Stimulated activated CD8-positive, alpha-beta memory T cell treated with anti-CD3 and anti-CD28 coated beads, Interleukin-12 subunit alpha, Interleukin-12 subunit beta, amount 100 ng/mL, for 1 hour (primary cell): ENCODE results near the gene UPK3B.
"Not testable (repeated sequence)": the region's sequence is repeated elsewhere in the genome, so short reads cannot be mapped to it uniquely, and the experiment has no call there.

ENCODE experiments used
- DNase-seq: peaks from one replicate; pipeline ENCODE4 v3.0.0-alpha.2; 2020; ENCODE audit warnings: low read depth

The UPK3B gene

DNA sequence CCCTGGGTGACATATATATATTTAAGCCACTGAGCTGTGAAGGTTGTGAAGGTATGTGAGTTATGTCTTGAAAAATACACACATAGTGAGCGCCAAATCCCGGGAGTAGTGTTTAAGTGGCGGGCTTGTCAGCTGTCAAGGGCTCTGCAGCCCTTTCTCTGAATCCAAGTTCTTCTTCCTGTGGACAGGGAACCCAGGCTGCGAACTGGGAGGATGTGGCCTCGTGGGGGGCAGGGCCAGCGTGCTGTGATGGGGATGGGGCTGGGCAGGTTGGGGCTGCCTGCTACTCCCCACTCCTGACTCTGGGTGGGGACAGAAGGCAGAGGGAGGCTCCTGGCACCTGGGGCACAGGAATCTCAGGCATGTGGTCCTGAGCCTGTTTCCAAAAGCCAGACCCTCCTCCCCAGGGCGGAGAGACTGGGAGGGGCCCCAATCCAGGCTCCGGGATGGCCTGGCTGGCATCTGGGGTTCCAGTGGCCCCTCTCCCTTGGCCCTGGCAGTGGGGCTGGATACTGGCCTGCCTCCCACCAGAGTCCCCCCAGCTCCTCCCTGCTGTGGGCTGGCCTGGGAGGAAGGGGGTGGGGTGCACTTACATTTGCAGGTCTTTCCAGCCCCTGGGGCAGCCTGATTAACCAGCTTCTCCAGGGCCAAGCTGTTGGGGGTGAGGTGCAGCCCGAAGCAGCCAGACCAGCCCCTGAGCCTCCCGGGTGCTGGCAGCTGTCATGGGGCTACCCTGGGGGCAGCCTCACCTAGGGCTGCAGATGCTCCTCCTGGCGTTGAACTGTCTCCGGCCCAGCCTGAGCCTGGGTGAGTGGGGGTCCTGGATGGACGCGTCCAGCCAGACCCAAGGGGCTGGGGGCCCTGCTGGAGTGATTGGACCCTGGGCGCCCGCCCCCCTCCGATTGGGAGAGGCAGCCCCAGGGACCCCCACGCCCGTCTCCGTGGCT is at the start of gene UPK3B:
TSS of gene UPK3B (plus strand) at position 622 of the 947 bp plus-strand sequence. CDS start at position 723, 101 bp downstream.
- DNase-seq: no peak

DNA sequence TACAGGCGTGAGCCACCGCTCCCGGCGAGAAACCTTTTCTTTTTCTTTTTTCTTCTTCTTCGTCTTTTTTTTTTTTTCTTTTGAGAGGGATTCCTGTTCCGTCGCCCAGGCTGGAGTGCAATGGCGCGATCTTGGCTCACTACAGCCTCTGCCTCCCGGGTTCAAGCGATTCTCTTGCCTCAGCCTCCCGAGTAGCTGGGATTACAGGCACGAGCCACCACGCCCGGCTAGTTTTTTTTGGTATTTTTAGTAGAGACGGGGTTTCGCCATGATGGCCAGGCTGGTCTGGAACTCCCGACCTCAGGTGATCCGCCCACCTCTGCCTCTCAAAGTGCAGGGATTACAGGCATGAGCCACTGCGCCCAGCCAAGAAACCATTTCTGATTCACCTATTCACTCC is 49.6 kb upstream of the UPK3B start:
- DNase-seq: not testable (repeated sequence)

DNA sequence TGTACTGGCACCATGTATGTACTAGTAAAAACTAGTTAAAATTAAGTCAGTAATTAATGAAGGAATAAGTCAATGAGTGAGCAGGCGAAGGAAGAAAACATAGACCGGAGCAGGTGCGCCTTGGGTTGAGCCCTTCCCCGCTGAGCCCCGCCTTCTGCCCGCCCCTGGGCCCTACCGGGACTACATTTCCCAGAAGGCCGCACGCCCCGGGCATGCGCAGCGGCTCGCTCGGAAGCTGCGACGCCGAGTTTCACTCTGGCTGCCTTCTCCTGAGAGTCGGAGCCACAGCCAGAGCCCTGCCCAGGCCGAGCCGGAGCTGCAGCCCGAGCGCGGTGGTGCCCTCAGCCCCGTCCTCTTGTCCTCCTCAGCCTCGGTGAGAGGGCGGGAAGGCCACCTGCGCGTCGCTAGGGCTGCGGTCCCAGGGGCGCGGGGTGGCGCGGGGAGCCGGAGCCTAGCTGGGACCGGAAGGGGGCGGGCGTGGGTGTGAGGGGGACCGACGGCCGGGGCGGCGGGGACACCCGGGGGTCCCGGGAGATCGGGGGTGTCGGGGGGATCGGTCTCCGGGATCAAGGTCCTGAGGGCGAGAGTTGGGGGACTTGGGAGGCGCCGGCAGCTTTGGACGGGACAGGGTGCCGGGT is 48.8 kb upstream of the UPK3B start, which contains the start of gene DTX2:
TSS of gene DTX2 (plus strand) at position 246 of the 638 bp plus-strand sequence. CDS start 18,801 bp downstream, outside the sequence.
- DNase-seq: not testable (repeated sequence)

DNA sequence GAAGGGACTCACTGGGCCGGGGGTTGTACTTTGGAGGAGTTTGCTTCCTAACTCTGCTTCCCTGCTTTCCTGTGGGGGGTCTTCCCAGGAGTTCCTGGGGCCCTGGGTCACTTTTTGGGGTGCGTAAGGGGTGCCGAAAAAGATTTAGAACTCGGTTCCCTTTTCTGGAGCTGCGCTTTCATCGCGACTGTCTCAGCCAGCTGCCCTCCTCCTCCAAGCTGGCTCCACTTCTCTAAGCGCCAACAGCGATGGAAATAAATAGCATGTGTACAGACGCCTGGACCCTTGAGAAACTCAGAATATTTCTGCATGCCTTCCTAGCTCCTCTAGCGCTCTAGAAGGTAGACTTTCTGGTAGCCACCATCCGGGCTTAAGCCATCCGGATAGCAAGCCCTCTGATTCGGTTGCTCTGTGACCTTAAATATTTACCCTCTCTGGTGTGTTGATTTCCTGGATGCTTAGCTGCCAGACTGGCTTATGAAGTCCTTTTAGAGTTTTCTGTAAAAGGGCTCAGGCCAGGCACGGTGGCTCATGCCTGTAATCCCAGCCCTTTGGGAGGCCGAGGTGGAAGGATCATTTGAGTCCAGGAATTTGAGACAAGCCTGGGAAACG is 48.0 kb upstream of the UPK3B start:
- not testable (repeated sequence) for DNase-seq

DNA sequence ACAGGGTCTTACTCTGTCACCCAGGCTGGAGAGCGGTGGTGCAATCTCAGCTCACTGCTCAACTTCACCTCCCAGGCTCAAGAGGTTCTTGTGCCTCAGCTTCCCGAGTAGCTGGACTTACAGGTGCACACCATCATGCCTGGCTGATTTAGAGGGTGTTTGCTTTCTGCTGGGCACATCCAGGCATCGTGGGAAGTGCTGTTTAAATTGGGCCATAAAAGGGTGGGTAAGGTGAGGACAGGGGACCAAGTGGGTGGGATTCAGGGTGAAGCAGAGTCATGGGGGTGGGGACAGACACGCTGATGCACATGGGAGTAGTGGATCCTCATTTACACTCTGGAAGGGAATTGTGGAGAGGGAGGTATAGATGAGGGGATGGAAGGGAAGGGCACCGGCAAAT is 45.4 kb upstream of the UPK3B start:
- not testable (repeated sequence) for DNase-seq

DNA sequence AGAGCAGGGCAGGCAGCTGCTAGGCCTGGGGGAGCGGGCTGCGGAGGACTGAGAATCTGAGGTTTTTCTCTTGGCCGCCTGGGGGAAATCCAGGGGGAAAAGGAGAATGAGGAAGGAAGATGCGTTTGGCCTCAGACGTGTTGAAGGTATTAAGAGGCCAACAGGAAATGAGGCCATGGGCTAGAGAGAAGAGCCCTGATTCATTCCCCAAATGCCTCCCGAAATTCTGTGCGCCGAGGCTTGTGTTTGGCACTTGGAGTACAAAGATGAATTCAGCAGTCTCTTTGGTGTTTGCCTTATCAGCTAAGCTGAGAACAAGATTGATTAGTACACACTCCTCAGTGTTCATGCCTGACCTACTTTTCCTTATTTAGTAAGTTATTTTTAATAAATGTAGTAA is 44.4 kb upstream of the UPK3B start:
- not testable (repeated sequence) for DNase-seq

DNA sequence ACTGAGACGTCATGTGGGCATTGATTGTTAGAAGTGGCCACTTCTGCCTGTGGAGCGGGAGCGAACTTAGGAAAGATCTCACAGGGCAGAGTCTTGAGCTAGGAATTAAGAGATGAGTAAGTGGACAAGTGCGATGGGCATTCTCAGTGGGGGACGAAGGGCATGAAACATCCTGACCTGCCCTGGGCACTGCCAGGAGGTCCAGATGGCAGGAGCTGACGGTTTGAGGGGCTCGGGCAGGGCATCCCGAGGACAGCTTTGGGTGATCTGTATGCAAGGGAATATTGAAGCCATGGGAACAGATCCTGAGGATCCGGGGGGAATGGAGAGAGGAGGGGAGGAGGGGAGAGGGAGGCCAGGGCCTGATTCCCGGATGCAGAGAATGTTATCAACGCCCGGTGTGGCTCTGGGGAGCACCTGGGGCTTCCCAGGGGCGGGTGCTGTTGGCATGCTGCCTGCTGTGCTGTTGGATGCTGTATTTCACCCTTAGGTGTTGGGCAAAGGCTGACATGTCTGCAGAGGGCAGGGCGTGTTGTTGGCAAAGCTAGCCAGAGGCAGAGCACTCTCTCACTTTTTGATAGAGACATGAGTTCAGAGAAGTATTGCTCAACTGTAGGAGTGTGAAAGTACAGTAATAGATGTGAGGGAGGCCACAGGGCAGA is 42.5 kb upstream of the UPK3B start:
- not testable (repeated sequence) for DNase-seq

DNA sequence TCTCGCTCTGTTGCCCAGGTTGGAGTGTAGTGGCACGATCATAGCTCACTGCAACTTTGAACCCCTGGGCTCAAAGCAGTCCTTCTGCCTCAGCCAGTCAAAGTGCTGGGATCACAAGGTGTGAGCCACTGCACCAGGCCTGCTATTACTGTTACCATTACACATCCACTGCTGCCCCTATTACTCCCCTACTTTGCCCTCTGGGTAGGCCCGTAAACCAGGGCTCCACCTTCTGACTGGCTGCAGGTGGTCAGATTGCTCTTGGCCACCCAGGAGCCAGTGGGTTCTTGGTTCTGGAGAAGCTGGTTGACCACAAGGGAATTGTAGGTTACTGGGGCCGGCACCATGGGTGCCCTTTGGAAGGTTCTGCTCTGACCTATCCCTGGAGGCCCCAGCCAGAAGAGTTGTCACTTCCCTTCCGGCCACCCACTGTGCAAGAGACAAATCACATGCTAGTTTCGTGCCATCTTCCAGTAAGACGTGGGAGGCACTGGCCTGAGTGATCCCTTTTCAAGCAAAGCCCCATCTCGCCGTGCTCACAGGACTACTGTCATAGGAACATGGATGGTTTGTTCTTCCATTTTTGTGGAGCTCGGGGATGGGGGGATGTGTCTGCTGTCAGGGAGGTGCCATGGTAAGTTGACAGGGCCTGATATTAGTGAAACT is 38.7 kb upstream of the UPK3B start:
- DNase-seq: not testable (repeated sequence)

DNA sequence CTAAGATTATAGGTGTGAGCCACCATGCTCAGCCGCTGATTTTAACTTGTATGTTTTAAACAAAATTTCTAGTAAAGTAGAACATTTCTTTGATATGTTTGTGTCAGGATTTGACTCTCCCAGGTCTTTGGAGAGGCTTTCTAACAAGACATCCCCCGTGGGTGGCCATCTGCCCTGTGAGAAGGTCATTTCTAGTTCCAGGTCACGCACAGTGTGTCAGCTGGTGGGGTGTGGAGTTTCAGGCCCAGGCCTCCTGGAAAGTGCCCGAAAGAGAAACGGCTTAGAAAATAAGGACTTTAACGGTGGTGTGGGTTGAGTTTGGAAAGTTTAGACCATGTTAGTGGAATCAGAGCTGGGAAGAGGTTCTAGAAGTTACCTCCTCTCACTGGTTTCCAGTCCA is 37.3 kb upstream of the UPK3B start:
- DNase-seq: not testable (repeated sequence)

DNA sequence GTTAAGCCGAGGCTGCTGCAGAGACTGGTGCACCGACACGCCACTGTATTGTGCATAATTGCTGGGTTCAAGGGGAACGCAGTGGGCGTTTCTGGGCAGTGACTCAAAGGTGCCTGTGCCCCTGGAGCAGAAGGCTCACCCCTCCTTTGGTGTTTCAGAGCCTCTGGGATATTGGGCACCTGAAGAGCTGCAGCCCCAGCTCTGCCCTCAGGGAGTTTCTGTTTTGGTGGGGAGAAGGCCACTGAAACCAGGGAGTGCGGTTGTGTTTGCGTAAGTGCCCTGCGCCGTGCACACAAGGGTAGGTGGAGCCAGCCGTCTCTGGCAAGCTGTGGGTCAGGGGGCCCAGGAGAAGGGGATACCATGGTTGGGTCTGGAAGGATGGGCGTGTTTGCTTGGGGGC is 34.1 kb upstream of the UPK3B start:
- not testable (repeated sequence) for DNase-seq

DNA sequence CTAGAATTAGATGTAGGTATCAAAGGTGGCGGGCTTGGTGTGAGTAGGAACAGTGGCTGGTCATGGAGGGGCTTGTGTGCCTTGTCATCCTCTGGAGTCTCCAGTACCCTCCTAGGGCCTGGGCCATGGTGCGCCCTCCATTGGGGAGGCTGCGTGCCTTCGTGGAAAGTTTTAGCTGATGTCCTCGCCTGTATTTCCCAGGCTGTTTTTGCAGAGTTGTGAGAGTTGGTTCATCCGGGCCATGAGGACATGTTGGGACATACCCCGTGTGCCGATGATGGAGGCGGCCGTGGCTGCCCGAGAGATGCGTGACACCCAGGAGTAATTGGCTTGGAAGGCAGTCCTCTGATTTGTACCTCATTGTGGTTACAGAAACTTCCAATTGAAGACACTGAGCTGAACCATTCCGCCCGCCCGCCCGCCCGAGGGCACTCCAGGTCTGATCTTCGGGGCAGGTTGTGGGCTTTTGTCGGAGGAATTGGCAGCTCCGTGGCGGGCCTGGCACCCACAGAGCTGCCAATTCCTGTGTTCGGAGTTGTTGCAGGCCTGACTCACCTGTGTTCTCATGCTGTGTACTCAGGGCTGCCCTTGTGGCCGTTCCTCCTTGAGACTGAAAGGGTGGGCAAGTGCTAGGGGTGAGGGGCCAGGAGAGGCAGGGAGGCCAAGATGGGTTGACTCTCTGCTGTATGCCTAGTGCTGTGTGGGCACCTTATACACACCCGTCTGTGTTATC is 33.4 kb upstream of the UPK3B start:
- DNase-seq: not testable (repeated sequence)

DNA sequence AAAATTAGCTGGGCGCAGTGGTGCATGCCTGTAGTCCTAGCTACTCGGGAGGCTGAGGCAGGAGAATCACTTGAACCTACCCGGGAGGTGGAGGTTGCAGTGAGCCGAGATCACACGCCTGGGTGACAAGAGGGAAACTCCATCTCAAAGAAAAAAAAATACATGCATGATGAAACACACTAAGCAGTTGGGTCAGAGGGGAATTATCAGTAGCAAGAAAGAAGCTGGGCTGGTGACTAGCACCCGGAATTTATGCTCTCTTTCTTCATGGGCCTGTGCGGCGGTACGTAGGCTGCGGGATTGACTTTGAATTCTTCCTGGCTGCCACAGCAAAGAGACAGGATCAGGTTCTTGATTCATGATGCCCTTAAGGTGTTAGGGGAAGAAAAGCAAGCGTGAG is 30.7 kb upstream of the UPK3B start:
- DNase-seq: not testable (repeated sequence)

DNA sequence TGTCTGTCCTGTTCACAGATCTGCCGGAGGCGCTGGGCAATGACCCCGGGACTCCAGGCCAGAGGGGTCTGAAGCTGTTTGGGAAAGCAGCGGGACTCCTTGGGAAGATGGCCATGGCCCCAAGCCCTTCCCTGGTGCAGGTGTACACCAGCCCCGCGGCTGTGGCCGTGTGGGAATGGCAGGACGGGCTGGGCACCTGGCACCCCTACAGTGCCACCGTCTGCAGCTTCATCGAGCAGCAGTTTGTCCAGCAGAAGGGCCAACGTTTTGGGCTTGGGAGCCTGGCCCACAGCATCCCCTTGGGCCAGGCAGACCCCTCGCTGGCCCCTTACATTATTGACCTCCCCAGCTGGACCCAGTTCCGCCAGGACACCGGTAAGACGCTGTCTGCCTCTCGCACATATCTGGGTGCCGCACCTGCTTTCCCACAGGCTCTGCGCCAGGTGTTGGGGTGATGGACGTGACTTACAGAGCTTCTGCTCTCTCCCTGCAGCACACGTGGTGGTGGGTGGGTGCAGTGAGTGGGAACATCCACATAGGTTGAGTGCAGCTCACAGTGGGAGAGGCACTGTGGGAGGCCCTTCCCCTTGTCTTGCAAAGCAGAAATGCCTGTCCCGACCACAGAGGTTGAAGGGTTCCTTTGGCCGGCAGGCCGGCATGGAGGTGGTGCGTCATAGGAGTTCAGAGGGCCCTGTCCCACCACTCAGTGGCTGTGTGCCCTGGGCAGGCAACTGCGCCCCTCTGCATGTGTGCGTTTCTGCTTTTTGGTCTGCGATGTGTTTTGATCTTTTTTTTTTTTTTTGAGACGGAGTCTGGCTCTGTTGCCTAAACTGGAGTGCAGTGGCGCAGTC is 29.7 kb upstream of the UPK3B start:
- not testable (repeated sequence) for DNase-seq

DNA sequence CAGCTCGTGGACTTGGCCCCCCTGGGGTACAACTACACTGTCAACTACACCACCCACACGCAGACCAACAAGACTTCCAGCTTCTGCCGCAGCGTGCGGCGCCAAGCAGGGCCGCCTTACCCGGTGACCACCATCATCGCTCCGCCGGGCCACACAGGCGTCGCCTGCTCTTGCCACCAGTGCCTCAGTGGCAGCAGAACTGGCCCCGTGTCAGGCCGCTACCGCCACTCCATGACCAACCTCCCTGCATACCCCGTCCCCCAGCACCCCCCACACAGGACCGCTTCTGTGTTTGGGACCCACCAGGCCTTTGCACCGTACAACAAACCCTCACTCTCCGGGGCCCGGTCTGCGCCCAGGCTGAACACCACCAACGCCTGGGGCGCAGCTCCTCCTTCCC is 27.7 kb upstream of the UPK3B start:
- DNase-seq: not testable (repeated sequence)

DNA sequence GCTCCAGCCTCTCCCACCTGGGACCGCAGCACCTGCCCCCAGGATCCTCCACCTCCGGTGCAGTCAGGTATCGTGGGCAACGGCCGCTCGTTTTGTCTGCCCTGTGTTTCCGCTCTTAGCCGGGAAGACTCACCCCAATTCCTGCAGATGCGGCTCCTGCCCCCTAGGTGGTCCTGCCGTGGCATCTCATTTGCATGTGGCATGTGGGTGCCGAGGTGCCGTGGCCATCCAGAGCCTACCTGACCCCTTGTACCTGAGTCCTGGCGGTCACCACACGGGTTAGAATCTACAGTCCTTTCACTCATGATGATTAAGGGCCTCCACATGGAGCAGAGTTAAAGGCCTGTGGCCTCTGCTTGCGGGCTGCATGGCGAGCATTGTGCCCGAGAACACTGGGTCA is 27.3 kb upstream of the UPK3B start:
- not testable (repeated sequence) for DNase-seq

DNA sequence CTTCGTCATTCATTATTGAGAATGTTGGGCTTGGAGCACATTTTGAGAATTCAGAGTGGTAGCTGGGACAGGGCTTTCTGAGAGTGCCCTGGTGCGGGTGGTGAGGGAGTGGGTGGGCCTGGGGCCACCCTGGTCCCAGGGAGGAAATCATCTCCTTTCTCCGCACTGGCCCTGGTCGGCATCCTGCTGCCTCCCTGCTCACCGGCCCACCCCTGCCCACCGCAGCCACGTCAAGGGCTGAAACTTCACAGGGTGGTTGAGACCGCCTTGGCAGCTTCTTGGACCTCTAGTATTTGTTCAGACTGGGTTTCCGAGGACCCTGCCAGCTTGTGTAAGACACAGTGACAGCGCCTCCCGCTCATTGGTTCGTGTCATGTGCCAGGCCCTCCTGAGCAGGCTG is 25.9 kb upstream of the UPK3B start:
- DNase-seq: not testable (repeated sequence)

DNA sequence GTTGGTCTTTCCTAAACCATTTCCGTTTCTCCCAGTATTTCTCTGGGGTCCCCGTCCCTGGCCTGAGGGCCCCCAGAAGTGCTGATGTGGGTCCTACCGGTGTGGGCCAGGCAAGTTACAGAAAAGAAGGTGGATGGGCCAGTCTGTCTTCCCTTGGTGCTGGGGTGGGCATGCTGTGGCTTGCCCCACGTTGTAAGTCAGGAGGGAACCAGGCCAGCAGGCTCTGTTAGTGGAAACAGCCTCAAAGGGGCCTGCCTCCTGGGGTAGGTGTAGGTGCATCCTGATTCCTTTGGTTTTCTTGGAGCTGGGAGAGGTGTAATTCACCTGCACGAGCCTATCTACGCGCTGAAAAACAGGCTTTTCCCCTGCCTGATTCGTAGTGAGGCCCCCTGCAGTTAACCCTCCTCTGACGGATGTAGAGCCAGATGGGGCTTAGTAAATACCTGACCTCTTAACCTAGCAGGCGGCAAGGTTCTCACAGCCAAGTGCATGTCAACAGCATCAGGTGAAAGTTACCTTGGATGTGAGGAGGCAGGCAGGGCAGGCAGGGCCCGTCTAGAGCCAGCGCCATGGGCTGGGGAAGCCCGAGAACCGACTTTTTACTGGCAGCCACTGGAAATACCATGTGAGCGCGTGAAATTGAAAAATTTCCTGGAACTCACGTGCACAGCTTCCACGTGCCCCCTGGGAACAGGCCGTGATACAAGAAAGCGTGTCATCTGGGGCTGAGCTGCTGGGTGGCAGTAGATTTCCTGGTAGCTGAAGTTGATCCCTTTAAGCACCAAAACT is 24.3 kb upstream of the UPK3B start:
- DNase-seq: not testable (repeated sequence)

DNA sequence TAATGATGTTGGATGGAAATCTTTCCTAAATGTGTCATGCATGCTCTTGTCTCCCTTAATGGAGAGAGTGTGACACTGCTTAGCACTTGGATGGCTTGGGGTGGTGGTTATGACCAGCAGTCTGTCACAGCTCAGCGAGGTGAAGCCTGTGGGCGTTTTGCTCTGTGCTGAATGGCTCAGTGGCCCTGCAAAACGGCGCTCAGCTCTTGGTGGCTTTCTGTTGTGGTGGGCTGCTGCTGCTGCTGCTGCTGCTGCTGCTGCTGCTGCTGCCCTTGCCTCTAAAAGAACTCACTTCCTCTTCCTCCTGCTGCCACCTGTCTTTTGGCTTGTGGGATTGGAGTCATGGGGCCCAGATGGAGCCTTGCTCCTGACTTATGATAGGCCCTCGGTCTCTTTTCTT is 23.7 kb upstream of the UPK3B start:
- DNase-seq: not testable (repeated sequence)

DNA sequence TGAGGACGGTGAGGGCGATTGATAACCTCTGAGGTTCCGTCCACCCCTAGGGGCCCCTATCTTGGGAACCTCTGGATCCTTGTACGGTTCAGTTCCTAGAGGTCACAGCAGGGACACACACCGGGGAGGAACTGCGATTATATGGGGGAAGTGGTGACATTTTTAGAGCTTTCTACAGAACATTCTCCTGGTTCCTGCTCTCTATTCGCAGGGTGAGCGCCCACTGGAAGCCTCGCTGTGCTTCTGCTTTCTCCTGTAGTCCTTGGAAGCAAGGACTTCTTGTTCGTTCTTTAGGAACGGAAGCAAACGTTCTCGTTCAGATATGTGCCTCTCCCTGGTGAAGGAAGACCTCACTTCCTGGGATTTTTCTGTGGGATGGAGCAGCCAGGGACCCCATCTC is 22.4 kb upstream of the UPK3B start:
- DNase-seq: not testable (repeated sequence)
